ENCODE results near the gene POLR3E.

- TF ChIP-seq EZH2 (IDR thresholded peaks at IDR 0.05; ENCODE audit: borderline replicate concordance, insufficient read depth, low read depth, low read length, poor library complexity, severe bottlenecking) = no peak
- TF ChIP-seq, protein P1, sequence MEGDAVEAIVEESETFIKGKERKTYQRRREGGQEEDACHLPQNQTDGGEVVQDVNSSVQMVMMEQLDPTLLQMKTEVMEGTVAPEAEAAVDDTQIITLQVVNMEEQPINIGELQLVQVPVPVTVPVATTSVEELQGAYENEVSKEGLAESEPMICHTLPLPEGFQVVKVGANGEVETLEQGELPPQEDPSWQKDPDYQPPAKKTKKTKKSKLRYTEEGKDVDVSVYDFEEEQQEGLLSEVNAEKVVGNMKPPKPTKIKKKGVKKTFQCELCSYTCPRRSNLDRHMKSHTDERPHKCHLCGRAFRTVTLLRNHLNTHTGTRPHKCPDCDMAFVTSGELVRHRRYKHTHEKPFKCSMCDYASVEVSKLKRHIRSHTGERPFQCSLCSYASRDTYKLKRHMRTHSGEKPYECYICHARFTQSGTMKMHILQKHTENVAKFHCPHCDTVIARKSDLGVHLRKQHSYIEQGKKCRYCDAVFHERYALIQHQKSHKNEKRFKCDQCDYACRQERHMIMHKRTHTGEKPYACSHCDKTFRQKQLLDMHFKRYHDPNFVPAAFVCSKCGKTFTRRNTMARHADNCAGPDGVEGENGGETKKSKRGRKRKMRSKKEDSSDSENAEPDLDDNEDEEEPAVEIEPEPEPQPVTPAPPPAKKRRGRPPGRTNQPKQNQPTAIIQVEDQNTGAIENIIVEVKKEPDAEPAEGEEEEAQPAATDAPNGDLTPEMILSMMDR (IDR thresholded peaks at IDR 0.05) = no peak
Observed at GRCh38 chr16:22315979-22316378, 18.8 kb downstream of the POLR3E start.

Measured in B cell (primary cell).